HG03354 (cell line): ENCODE results near the gene DCDC2.
A peak's percentile ranks its signal among the peaks of the same experiment; 100 is the strongest.
"Not testable (repeated sequence)": the region's sequence is repeated elsewhere in the genome, so short reads cannot be mapped to it uniquely, and the experiment has no call there.

Experiments used
- ATAC-seq: cut with Tn5 transposase; IDR thresholded peaks from one replicate; pipeline ENCODE4 v1.9.1; 2021; ENCODE audit warnings: mild to moderate bottlenecking; ENCODE audit not compliant: unreplicated experiment, poor library complexity, severe bottlenecking

Gene DCDC2

GRCh38 chr6:24382220-24382540 is 24.3 kb upstream of the DCDC2 start:
- no peak for ATAC-seq

- ATAC-seq = no peak
These were observed 23.8 kb upstream of the DCDC2 start for GRCh38 chr6:24381476-24382219.

GRCh38 chr6:24378473-24379097 is 20.7 kb upstream of the DCDC2 start:
- ATAC-seq = no peak

GRCh38 chr6:24376871-24377270 is 19.0 kb upstream of the DCDC2 start:
- ATAC-seq = no peak

GRCh38 chr6:24374612-24375011 is 16.8 kb upstream of the DCDC2 start:
- ATAC-seq = no peak

- not testable (repeated sequence) for ATAC-seq
These were observed 7.3 kb upstream of the DCDC2 start for GRCh38 chr6:24365103-24365633.

- not testable (repeated sequence) for ATAC-seq
These were observed 4.5 kb upstream of the DCDC2 start for GRCh38 chr6:24362363-24362762.

GRCh38 chr6:24359640-24360454 is 2.0 kb upstream of the DCDC2 start:
- ATAC-seq = peak; percentile 86

GRCh38 chr6:24358219-24358821 is 461 bp upstream of the DCDC2 start:
- ATAC-seq = no peak

GRCh38 chr6:24356310-24356973 is 1.4 kb downstream of the DCDC2 start:
- ATAC-seq = no peak

- ATAC-seq = no peak
These were observed 2.5 kb downstream of the DCDC2 start for GRCh38 chr6:24355393-24355792.

- ATAC-seq = no peak
These were observed 4.0 kb downstream of the DCDC2 start for GRCh38 chr6:24353861-24354260.

- no peak for ATAC-seq
These were observed 5.4 kb downstream of the DCDC2 start for GRCh38 chr6:24352434-24352833.

- no peak for ATAC-seq
These were observed 12.9 kb downstream of the DCDC2 start for GRCh38 chr6:24344976-24345375.

GRCh38 chr6:24340998-24341938 is 16.6 kb downstream of the DCDC2 start:
- no peak for ATAC-seq

GRCh38 chr6:24339932-24340331 is 17.9 kb downstream of the DCDC2 start:
- no peak for ATAC-seq

- no peak for ATAC-seq
These were observed 23.6 kb downstream of the DCDC2 start for GRCh38 chr6:24334285-24334684.

GRCh38 chr6:24332317-24332716 is 25.5 kb downstream of the DCDC2 start:
- no peak for ATAC-seq
